Myometrial cell (primary cell): ENCODE data around the gene ISL2. TPM values are rescaled to one million over a fixed set of nuclear protein-coding genes. Genes with fewer than 3 reads are reported as not detected.

Experiments
- total RNA-seq: library from RNA; depleted of rRNA; stranded (reverse); fragments of >200 nt; gene quantifications from 2 replicates; pipeline ENCODE4 v1.2.3, GENCODE V29; 2015

The ISL2 gene
- total RNA-seq, result under 0.01 and 1.7 TPM in 2 replicates

GRCh38 chr15:76336254-76337058, at the start of gene ISL2:
TSS of gene ISL2 (plus strand) at chr15:76336773. CDS start at chr15:76336884, 111 bp downstream.

GRCh38 chr15:76311100-76311953, 25.2 kb upstream of the ISL2 start, which contains the start of gene ETFA:
TSS of gene ETFA (minus strand) at chr15:76311469. CDS start at chr15:76311388, 81 bp downstream.

Other genes with a start within 250 kb of the ISL2 start
- 117 and 119 TPM in 2 replicates for gene ETFA, start 25.3 kb upstream of the ISL2 start, total RNA-seq